ENCODE results near the gene GMPR2.
A peak's percentile ranks its signal among the peaks of the same experiment; 100 is the strongest.
"Not testable (repeated sequence)": the region's sequence is repeated elsewhere in the genome, so short reads cannot be mapped to it uniquely, and the experiment has no call there.

GMPR2 gene

GRCh38 chr14:24195186-24196070, 37.3 kb upstream of the GMPR2 start, which contains the start of gene TM9SF1:
TM9SF1 (minus strand) TSS chr14:24195441; CDS start chr14:24195019, 422 bp downstream.
- Mint-ChIP-seq H3K36me3 (peaks cover 8% of the 10 kb centered on the region), H3K27me3 (no peaks in the 10 kb centered on the region), H3K27ac (peak within 1 kb of the TSS; percentile 97), H3K4me1 (peaks cover 57% of the 10 kb centered on the region), H3K4me3 (peak within 1 kb of the TSS; percentile 94), H3K9me3 (no peaks in the 10 kb centered on the region)

- peak overlapping the region; percentile 94 for H3K4me3 Mint-ChIP-seq
- H3K9me3 Mint-ChIP-seq: no peaks in the 10 kb centered on the region
- peak overlapping the region; percentile 95 for H3K27ac Mint-ChIP-seq
- H3K27me3 Mint-ChIP-seq: no peaks in the 10 kb centered on the region
- H3K36me3 Mint-ChIP-seq: peaks cover 8% of the 10 kb centered on the region
- H3K4me1 Mint-ChIP-seq: peaks cover 57% of the 10 kb centered on the region
Measured at GRCh38 chr14:24196071-24197055, 36.4 kb upstream of the GMPR2 start.

GRCh38 chr14:24197056-24197450, 35.7 kb upstream of the GMPR2 start:
- peaks cover 10% of the 10 kb centered on the region for H3K36me3 Mint-ChIP-seq
- H3K27ac Mint-ChIP-seq: peak overlapping the region; percentile 38
- H3K27me3 Mint-ChIP-seq: no peaks in the 10 kb centered on the region
- H3K4me3 Mint-ChIP-seq: peak overlapping the region; percentile 94
- H3K4me1 Mint-ChIP-seq: peaks cover 53% of the 10 kb centered on the region
- no peaks in the 10 kb centered on the region for H3K9me3 Mint-ChIP-seq

- Mint-ChIP-seq H3K36me3 (peaks cover 15% of the 10 kb centered on the region), H3K27me3 (no peaks in the 10 kb centered on the region), H3K27ac (peak overlapping the region; percentile 38), H3K4me3 (peak overlapping the region; percentile 38), H3K9me3 (peaks cover 6% of the 10 kb centered on the region), H3K4me1 (peaks cover 49% of the 10 kb centered on the region)
Measured at GRCh38 chr14:24198814-24199524, 33.8 kb upstream of the GMPR2 start.

- H3K27me3 Mint-ChIP-seq, H3K27ac Mint-ChIP-seq, H3K9me3 Mint-ChIP-seq, H3K4me3 Mint-ChIP-seq: not testable (repeated sequence)
- Mint-ChIP-seq H3K36me3 (peaks cover 24% of the 10 kb centered on the region), H3K4me1 (peaks cover 53% of the 10 kb centered on the region)
Measured at GRCh38 chr14:24202538-24202937, 30.2 kb upstream of the GMPR2 start.

- H3K27ac Mint-ChIP-seq, H3K9me3 Mint-ChIP-seq, H3K4me3 Mint-ChIP-seq, H3K27me3 Mint-ChIP-seq: not testable (repeated sequence)
- H3K36me3 Mint-ChIP-seq: peaks cover 27% of the 10 kb centered on the region
- peaks cover 61% of the 10 kb centered on the region for H3K4me1 Mint-ChIP-seq
Measured at GRCh38 chr14:24203249-24203886, 29.4 kb upstream of the GMPR2 start.

GRCh38 chr14:24204163-24205146, 28.3 kb upstream of the GMPR2 start:
- Mint-ChIP-seq H3K9me3 (peaks cover 6% of the 10 kb centered on the region), H3K27me3 (no peaks in the 10 kb centered on the region), H3K4me1 (peaks cover 56% of the 10 kb centered on the region), H3K27ac (peak overlapping the region; percentile 19), H3K4me3 (no peak overlapping the region), H3K36me3 (peaks cover 27% of the 10 kb centered on the region)

GRCh38 chr14:24206260-24207103, 26.2 kb upstream of the GMPR2 start:
- Mint-ChIP-seq H3K27me3 (no peaks in the 10 kb centered on the region), H3K4me3 (no peak overlapping the region), H3K4me1 (peaks cover 68% of the 10 kb centered on the region), H3K36me3 (peaks cover 34% of the 10 kb centered on the region), H3K27ac (no peak overlapping the region), H3K9me3 (peaks cover 6% of the 10 kb centered on the region)

- peaks cover 35% of the 10 kb centered on the region for H3K36me3 Mint-ChIP-seq
- H3K27me3 Mint-ChIP-seq: no peaks in the 10 kb centered on the region
- H3K9me3 Mint-ChIP-seq: peaks cover 6% of the 10 kb centered on the region
Measured at GRCh38 chr14:24207104-24207551, 25.6 kb upstream of the GMPR2 start.

GRCh38 chr14:24207625-24208024, 25.1 kb upstream of the GMPR2 start:
- Mint-ChIP-seq H3K27me3 (no peaks in the 10 kb centered on the region), H3K4me1 (peaks cover 73% of the 10 kb centered on the region), H3K27ac (no peak overlapping the region), H3K36me3 (peaks cover 33% of the 10 kb centered on the region), H3K9me3 (peaks cover 6% of the 10 kb centered on the region), H3K4me3 (no peak overlapping the region)

More at GRCh38 chr14:24207104-24207551, 25.6 kb upstream of the GMPR2 start:
- Mint-ChIP-seq H3K4me1 (peaks cover 71% of the 10 kb centered on the region), H3K4me3 (no peak overlapping the region), H3K27ac (no peak overlapping the region)

GRCh38 chr14:24211311-24211710, 21.4 kb upstream of the GMPR2 start:
- H3K4me1 Mint-ChIP-seq: peaks cover 80% of the 10 kb centered on the region
- peaks cover 25% of the 10 kb centered on the region for H3K36me3 Mint-ChIP-seq
- no peaks in the 10 kb centered on the region for H3K27me3 Mint-ChIP-seq
- peak overlapping the region; percentile 9 for H3K27ac Mint-ChIP-seq
- H3K9me3 Mint-ChIP-seq: no peaks in the 10 kb centered on the region
- H3K4me3 Mint-ChIP-seq: peak overlapping the region; percentile 90

- Mint-ChIP-seq H3K4me1 (peaks cover 66% of the 10 kb centered on the region), H3K27me3 (no peaks in the 10 kb centered on the region), H3K36me3 (peaks cover 18% of the 10 kb centered on the region), H3K4me3 (peak within 1 kb of the TSS; percentile 90), H3K27ac (peak within 1 kb of the TSS; percentile 92), H3K9me3 (no peaks in the 10 kb centered on the region)
Measured at GRCh38 chr14:24212924-24213865, 19.5 kb upstream of the GMPR2 start, which contains the start of gene CHMP4A. CHMP4A (minus strand) TSS chr14:24213488; CDS start chr14:24213439, 49 bp downstream.
